ENCODE results near the gene KIF25. TPM values are rescaled to one million over a fixed set of nuclear protein-coding genes. Genes with fewer than 3 reads are reported as not detected.

KIF25 gene
- total RNA-seq, 1 donor from 2014 or later: not detected

- no peak overlapping the region for H3K4me3 Mint-ChIP-seq (ENCODE audit: unreplicated experiment)
- H3K27ac Mint-ChIP-seq (ENCODE audit: unreplicated experiment): no peak overlapping the region
- no peak for TF ChIP-seq CTCF (IDR thresholded peaks at IDR 0.05; ENCODE audit: unreplicated experiment)
- H3K27me3 Mint-ChIP-seq (ENCODE audit: unreplicated experiment): peaks cover 10% of the 10 kb centered on the region
- DNase-seq (ENCODE audit: low spot score): no peak
- H3K36me3 Mint-ChIP-seq (ENCODE audit: low read depth, unreplicated experiment): no peaks in the 10 kb centered on the region
- no peaks in the 10 kb centered on the region for H3K9me3 Mint-ChIP-seq (ENCODE audit: unreplicated experiment)
- H3K4me1 Mint-ChIP-seq (ENCODE audit: unreplicated experiment): no peaks in the 10 kb centered on the region
Measured at GRCh38 chr6:168090706-168091105, 93.2 kb downstream of the KIF25 start.

GRCh38 chr6:168091381-168092264, 94.2 kb downstream of the KIF25 start:
- Mint-ChIP-seq H3K36me3 (ENCODE audit: low read depth, unreplicated experiment) (no peaks in the 10 kb centered on the region), H3K4me3 (ENCODE audit: unreplicated experiment) (no peak overlapping the region), H3K9me3 (ENCODE audit: unreplicated experiment) (no peaks in the 10 kb centered on the region), H3K27me3 (ENCODE audit: unreplicated experiment) (peaks cover 11% of the 10 kb centered on the region), H3K27ac (ENCODE audit: unreplicated experiment) (no peak overlapping the region), H3K4me1 (ENCODE audit: unreplicated experiment) (no peaks in the 10 kb centered on the region)
- no peak for DNase-seq (ENCODE audit: low spot score)
- no peak for TF ChIP-seq CTCF (IDR thresholded peaks at IDR 0.05; ENCODE audit: unreplicated experiment)

- peaks cover 10% of the 10 kb centered on the region for H3K27me3 Mint-ChIP-seq (ENCODE audit: unreplicated experiment)
- DNase-seq (ENCODE audit: low spot score): no peak
- H3K27ac Mint-ChIP-seq (ENCODE audit: unreplicated experiment): no peak overlapping the region
- H3K9me3 Mint-ChIP-seq (ENCODE audit: unreplicated experiment): no peaks in the 10 kb centered on the region
- H3K4me1 Mint-ChIP-seq (ENCODE audit: unreplicated experiment): no peaks in the 10 kb centered on the region
- H3K36me3 Mint-ChIP-seq (ENCODE audit: low read depth, unreplicated experiment): no peaks in the 10 kb centered on the region
- H3K4me3 Mint-ChIP-seq (ENCODE audit: unreplicated experiment): no peak overlapping the region
- no peak for TF ChIP-seq CTCF (IDR thresholded peaks at IDR 0.05; ENCODE audit: unreplicated experiment)
Measured at GRCh38 chr6:168092541-168092940, 95.1 kb downstream of the KIF25 start.

DNA sequence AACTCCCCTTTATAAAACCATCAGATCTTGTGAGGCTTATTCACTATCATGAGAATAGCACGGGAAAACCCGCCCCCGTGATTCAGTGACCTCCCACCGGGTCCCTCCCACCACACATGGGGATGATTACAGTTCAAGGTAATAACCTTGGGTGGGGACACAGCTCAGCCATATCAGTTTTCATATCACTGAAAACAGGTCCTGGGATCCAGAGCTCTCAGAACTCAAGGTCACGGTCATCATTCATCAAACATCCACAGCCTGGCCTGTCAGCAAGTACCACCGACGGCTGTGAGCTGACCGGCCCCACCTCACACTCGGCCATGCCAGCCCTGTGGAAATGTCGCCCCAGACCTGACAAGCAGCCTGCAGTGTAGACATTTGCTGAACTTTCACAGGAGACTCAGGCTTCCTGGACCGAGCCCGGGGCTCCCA, 95.6 kb downstream of the KIF25 start:
- H3K36me3 Mint-ChIP-seq (ENCODE audit: low read depth, unreplicated experiment): no peaks in the 10 kb centered on the region
- no peak for DNase-seq (ENCODE audit: low spot score)
- H3K4me3 Mint-ChIP-seq (ENCODE audit: unreplicated experiment): no peak overlapping the region
- TF ChIP-seq CTCF (IDR thresholded peaks at IDR 0.05; ENCODE audit: unreplicated experiment): no peak
- H3K4me1 Mint-ChIP-seq (ENCODE audit: unreplicated experiment): no peaks in the 10 kb centered on the region
- no peaks in the 10 kb centered on the region for H3K9me3 Mint-ChIP-seq (ENCODE audit: unreplicated experiment)
- no peak overlapping the region for H3K27ac Mint-ChIP-seq (ENCODE audit: unreplicated experiment)
- H3K27me3 Mint-ChIP-seq (ENCODE audit: unreplicated experiment): peaks cover 12% of the 10 kb centered on the region

DNA sequence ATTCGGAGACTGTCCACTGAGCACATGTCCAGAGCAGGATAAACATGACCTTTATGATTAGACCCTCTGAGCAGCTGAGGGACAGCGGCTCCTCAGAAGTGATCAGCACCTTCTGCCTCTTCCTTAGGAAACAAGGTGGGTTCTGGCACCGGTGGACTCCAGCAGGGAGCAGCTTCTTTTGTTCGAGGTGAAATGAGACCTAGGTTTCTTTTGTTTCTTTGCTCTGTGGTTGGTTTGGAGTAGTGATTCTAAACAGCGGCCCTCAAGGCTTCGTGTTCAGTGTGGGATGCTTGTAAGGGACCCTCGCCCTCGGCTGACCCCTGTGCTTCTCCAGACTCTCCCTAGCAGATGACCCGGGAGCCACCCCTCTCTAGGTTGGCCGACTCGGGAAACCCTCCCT, 96.2 kb downstream of the KIF25 start:
- Mint-ChIP-seq H3K36me3 (ENCODE audit: low read depth, unreplicated experiment) (no peaks in the 10 kb centered on the region), H3K27ac (ENCODE audit: unreplicated experiment) (no peak overlapping the region), H3K4me1 (ENCODE audit: unreplicated experiment) (no peaks in the 10 kb centered on the region), H3K4me3 (ENCODE audit: unreplicated experiment) (no peak overlapping the region), H3K27me3 (ENCODE audit: unreplicated experiment) (peaks cover 15% of the 10 kb centered on the region), H3K9me3 (ENCODE audit: unreplicated experiment) (no peaks in the 10 kb centered on the region)
- no peak for TF ChIP-seq CTCF (IDR thresholded peaks at IDR 0.05; ENCODE audit: unreplicated experiment)
- DNase-seq (ENCODE audit: low spot score): no peak

Measured in endothelial cell (in vitro differentiated cells).